Stromal cell of bone marrow (primary cell): ENCODE data around the gene TMEM51.

Experiments
- DNase-seq: peaks from one replicate; pipeline ENCODE4 v3.0.0-alpha.2; 2012; ENCODE audit warnings: low read depth

The TMEM51 gene

DNA sequence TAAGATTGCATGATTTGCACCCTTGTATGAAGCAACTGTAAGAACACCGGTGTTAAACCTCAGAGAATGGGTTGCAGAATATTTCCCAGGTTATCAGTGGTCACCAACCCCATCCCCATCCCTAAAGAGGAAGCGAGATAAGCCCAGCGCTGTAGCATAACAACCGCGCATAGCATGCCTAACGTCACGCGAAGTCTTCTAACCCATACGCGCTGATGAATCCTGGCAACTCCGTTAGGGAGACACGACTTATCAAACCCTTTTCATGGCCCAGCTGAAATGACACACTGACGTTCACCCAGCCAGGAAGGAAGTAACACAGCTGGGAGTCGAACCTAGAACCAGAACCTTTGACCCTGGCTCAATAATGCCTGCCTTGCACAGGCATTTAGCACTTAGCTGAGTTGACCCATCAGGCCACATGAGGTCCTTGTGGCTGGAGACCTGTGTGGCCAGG, 24.2 kb downstream of the TMEM51 start:
- no peak for DNase-seq

DNA sequence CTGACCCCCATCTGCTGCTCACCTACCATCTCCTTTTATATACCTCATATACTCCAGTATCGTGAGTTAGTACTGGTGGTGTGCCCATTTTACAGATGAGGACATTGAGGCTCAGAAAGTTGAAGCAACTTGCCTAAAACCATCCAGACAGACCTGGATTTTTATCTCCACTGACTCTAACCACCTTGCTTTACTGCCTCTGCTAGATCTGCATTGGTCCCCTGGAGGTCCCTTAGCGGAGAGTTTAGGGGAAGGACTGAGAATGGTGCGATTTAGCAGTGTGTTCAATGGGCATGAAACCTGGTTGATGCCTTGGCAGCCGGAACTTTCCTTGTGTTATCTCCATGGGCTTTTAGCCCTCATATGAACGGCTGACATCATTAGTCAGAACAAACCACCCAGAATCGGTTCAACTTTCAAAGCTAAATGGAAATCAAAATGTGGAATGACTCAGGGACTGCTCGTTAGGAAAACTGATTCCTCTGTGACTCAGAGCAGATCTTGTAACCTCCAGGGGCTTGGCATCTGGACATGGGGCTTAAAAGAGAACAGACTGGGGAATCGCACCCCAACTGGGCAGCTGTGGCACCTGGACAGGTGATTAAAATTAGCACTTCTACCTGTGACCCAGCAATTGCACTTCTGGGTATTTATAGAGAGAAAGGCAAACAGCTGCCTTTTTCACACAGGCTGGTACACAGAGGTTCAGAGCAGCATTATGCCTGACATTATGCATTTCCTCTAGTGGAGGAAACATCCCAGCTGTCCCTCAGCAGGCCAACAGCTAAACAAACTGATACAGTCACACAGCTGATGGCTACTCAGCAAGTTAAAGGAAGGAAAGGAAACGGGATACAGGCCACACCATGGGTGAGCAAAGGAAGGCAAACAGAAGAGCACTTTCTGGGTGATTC, 25.3 kb downstream of the TMEM51 start:
- DNase-seq, result peak; percentile 93

DNA sequence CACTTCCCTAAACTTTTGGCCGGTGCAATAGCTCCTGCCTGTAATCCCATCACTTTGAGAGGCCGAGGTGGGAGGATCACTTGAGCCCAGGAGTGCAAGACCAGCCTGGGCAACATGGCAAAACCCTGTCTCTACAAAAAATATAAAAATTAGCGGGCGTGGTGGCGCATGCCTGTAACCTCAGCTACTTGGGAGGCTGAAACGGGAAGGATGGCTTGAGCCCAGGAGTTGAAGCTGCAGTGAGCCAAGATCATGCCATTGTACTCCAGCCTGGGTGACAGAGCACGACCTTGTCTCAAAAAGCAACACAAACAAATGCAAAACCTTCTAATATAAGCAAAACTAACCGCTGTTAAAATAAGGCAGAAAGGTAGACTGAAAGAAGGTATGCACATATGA, 25.9 kb downstream of the TMEM51 start:
- DNase-seq, result no peak

DNA sequence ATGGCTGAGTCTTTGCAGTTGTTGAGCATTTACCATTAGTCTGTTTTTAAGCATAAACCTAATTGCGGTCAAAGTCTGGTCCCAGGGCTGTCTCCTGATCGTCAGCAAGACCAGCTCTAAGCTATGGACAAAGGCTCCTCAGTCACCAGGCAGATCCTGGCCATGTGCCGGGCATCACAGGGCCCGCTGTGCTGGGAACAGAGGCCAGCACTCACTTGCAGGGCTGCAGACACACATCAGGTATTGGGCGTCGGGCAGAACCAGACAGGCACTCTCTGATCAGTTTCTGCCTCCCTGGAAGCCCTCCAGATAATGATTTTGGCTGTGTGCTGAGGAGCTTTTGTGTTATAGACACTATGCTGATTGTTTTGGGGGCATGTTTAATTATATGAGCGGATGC, 26.6 kb downstream of the TMEM51 start:
- DNase-seq, result no peak

DNA sequence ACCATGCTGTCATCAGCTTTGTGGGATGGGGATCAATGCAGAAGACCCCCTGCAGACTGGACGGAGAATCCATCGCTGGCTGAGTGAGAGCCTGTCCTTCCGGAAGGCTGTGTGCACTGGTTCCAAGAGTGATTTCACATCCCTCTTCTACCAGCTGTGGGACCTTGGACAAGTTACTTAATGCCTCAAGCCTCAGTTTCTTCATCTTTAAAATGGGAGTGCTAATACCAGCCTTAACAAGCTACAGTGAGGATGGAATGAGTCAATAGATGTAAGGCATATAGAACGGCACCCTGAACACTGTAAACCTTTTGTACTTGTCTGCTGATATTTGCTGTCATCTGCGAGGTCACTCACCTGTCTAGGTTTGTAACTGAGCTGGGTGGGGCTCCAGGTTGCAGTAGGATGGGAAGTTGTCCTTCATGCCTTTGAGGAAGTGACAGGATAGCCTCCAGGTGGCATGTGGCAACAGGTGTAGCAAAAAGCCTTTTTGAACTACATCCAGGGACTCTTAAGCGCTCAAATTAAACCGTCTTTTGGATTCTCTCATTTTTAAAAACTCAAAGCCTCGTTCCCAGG, 27.5 kb downstream of the TMEM51 start:
- no peak for DNase-seq

DNA sequence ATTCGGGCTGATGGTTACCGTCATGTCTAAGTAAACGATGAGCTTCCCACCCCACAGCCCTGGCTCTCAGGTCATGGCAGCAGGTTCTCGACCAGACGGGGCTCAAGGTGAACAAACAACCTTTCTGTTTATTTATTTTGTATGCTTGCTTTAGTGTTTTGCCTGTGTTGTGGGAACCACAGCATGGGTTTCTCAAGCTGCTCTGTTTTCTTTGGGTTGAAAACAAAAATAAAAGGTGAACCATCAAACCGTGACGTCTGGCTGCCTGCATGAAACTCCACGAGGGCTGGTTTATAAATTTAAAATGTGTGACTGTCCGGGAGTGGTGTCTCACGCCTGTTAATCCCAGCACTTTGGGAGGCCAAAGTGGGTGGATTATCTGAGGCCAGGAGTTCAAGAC, 28.0 kb downstream of the TMEM51 start:
- DNase-seq, result no peak

DNA sequence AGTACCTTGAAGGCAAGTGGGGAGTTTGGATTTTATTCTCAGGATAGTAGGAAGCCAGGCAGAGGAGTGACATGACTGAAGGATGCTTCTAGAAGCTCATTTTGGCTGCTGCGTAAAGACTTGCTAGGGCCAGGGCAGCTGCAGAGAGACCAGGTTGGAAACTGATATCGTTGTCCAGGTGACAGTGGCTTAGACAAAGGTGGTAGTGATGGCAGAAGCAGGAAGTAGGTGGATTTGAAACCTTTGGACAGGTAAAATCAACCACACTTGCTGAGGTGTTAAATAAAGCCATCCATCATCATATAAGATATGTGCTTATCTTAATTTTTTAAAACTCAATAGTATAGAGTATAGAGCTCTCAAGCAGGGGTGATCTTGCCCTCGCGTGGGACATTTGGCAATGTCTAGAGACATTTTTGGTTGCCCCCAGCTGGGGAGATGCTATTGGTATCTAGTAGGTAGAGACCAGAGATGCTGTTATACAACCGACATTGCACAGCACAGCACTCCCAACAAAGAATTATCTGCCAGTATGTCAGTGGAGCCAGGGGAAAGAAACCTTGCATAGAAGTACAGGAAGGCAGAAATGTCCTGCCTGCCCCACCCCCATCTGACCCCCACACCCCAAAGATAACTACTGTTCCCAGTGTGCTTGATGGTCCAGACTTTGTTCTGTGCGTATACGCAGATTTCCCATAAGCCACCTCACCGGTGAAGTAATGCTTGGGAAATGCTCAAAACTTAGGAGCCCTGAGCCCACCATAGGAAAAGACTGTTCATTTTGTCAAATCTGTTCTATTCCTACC, 31.1 kb downstream of the TMEM51 start:
- DNase-seq, result no peak

DNA sequence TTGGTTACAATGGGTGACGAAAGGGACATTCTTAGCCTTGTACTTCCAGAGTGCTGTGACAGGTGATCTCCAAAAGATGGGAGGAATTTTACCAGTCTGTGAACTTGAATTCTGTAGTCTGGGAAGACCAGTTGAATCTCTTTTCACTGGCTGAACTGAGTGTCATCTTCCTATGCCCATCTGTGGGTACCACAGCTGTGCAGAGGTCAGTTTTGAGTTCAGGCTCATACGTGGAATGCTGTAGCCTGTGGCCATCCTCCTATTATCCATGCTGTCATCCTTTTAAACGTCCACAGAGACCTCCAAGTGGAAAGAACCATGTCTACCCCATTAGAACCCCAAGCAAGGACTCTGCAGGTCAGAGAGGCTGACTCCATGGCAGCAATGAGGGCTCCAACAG, 32.1 kb downstream of the TMEM51 start:
- DNase-seq, result no peak

DNA sequence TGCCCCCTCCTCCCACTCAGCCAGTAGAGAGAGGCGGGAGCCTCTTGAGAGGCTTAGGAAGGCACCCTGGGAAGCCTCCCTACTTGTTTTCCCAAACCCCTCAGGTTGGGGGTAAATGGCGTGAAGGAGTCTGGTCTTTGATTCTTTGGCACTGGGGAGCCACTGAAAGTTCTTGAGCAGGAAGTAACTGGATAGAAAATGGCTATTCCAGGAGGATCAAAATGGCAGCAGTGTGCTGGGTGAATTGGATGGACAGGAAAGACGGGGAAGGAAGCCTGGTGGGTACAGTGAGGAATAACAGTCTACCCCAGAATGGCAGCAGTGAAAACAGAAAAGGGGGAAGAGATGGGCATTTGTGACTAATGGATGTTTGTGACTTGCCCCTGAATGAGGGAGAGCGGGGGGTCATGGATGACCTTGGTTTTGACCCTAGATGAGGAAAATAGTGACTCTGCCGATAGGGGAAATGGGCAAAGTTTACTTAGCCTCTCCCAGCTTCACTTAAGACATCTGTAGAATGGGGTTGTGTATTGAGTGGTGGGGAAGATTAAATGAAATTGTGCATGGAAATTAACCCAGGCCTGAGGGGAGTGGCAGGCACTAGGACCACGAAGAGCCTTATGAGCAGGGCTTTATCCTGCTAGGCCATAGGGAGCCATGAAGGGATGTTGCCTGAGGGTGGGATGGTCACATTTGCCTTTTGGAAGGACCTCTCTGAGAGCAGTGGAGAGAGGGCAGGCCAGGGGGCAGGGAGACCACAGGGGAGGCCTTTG, 32.7 kb downstream of the TMEM51 start:
- DNase-seq, result no peak

DNA sequence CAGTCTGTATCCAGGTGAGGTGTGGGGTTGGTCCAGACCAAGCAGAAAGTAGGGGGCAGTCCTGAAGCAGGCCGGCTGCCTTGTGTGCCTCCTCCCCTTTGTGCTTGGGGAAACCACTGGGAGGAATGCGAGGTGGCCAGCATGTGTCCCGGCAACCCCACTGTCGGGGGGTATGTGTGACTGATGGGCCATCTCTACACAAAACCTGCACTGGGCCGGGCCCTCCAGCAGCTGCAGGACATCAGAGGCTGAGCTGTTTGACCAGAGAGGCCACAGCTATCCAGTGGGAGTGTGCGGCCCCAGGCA, 33.3 kb downstream of the TMEM51 start:
- DNase-seq, result no peak

DNA sequence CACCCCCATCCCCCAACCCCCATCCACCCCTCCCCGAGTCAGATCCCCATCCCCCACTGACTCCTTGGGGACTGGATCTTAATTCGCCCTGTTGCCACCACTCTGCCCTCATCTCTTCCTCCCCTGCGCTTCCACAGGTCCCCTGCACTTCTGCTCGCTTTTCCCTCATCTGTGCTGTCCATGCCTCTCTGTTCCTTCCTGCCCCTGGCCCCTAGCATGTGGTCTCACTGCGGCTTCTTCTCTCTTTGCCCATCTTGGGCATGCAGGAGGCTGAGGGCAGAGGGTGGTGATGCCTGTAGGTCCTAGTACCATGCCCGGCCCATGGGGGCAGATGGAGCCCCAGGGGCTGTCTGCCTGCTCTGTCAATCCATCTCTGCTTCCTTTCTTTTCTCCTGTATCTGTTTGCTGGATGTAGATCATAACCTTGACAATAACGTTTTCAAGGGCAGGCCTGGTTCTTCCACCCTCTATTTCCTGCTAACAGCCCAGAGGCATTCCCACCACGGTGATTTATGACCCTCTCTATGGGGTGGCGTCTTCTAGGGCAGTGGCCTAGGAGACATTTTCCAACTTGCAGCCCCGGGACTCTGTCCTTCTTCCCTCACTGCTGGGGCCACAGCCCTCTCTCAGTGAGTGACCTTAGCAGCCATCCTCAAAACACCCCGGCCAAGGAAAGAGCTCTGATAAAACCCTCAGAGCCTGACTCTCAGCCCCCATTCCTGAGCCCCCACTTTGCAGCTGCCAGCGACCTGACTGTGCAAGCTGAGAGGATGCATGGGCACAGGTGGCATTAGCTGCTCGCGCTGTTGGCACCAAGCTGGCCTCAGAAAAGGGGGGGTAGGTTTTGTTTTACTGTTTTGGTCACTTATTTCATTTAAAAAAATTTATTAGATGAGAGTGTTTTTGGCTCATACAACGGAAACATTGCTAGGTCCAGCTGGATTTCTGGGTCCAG, 33.9 kb downstream of the TMEM51 start:
- no peak for DNase-seq

DNA sequence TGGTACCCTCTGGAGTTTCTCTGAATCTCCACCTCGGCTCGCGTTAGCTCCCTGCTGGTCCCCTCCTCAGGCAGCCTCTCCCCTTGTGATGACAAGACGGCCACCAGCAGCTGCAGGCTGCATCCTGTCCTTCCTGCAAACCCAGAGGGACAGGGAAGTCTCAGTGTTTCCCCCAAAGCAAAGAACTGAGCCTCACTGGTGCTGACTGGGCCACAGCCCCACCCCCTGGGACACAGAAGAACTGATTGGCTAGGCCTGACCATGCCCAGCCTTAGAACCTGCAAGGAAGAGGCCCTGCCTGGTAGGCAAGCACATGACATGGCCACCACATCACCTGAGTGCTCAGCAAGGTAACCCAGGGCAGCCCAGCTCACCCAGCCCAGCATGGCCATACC, 34.6 kb downstream of the TMEM51 start:
- no peak for DNase-seq

DNA sequence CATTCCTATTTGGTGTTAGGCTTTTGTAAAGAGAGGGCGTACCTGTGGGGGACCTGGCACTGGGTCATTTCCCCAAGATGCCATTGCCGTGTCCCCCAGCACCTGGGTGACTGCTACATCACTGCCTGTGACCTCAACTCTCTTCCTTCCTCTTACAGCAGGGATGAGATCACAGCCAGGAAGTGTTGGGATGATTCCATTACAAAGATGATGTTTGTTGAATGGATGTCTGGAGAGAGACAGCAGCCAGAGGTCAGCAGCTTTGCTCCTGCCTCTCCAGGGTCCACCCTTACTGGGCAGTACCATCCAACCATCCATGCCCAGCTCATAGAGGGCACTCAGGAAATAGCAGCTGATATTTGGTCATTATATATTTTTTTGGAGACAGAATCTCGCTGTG, 35.1 kb downstream of the TMEM51 start:
- DNase-seq, result no peak

DNA sequence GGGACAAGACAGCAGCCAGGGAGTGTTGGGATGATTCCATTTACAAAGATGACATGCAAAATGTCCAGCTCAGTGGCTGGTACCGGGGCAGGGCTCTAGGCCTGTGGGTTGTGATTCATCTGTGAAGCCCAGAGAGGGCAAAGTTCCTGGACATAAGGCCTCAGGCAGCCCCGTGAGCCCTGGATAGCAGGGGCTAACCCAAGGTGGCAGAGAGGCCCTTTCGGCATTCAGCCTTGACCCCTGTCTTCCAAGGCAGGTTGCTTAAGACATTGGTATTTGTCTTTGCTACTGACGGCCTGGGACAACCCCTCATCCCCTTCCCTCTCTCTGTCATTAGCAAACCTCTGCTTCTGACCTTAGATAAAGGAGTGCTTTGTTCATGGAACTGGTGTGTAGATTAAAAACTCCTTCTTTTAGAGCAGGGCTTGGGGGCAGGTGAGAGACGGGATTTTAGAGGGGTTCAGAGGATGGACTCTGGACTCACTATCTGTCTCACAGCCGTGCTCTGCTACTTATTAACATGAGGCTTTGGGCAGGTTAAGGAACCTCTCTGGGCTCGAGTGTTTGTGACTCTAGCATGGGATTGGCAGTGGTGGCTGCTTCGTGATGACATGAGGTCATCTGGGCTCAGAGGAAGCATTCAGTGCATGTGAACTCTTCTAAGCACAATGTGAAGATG, 36.3 kb downstream of the TMEM51 start:
- DNase-seq, result no peak

DNA sequence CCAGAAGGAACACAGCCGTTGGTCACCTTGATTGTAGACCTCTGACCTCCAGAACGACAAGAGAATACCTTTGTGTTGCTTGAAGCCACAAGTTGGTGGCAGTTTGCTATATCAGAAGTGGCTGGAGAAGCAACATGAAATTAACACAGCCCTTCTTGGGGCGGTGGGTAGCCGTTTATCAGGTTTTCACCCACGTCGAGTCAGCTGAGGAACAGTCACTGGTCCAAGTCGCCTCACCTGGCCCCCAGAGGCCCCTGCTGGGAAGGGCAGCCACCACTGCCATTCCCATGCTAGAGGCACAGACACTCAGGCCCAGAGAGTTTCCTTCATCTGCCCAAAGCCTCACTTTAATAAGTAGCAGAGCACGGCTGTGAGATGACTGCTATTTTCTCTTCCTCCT, 37.7 kb downstream of the TMEM51 start:
- DNase-seq, result no peak

DNA sequence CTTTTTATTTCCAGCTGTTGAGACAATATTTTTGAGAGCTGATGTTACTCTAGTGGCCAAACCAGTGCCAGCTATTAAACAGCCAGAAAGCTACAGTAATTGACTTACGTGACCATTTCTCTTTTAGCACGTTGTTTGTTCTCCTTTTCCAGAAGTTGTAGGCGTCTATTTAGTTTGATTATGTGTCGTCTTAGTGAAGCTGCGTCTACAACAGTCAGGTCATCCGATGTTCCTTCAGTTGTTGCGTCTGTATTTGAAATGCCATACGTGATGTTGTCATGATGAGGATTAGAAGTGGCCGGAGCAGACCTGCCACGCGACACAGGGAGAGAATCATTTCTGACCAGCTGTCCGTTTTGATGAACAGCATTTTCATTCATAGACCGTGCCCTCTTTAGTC, 38.2 kb downstream of the TMEM51 start:
- DNase-seq, result no peak

DNA sequence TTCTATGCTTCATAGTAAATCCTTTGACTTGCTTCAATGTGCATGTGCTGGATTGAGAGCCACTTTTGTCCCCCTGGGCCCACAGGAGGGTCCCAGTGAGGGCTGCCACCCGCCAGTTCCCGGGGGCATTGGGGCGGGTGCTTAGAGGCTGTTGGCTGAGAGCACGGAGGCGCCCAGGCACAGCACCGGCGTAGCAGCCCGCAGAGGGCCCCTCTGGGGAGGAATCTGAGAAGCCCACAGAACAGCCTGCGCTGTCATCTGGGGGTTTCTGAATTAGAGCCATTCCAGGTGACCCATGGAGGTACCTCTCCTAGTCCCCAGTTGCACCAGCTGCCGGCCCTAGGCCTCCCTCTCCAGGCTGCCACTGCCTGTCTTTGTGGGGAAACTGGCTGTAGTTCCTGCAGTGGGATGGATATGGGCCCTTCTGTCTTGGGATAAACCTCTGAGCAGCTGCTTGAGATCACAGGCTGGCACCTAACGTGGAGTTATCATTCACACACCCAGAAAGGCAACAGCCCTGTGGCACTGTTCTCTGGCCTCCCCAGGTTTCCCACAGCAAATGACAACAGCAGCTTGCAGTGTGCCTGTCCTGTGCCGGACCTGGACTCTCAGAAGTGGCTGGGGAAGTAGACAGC, 39.5 kb downstream of the TMEM51 start:
- no peak for DNase-seq

DNA sequence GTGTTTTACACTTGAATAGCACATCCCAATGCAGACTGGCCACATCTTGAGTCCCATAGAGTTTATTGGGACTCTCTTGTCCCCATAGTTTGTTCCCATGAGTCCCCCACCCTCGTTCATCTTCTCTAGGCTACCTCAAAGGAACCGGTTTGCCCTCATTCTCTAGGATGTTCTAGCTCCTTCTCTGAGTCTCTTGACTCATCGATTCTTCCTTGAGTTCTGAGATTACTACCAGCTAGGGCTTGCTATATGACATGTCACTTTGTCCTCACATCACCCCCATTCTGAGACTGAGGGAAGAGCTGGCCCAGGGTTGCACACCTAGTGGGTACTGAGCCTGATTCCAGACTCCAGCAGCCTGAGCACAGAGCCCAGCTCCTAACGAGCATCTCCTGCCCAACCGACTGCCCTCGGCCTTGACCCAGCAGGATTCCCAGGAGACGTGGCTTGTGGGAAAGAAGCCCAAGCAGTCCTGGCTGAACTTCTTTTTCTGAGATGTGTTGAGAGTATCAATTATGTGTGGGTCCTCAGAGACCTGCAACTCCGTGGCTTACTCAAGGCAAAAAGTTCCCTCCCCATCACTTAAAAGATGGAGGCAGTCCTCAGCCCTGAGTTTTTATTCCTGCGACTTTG, 42.0 kb downstream of the TMEM51 start:
- DNase-seq, result no peak

DNA sequence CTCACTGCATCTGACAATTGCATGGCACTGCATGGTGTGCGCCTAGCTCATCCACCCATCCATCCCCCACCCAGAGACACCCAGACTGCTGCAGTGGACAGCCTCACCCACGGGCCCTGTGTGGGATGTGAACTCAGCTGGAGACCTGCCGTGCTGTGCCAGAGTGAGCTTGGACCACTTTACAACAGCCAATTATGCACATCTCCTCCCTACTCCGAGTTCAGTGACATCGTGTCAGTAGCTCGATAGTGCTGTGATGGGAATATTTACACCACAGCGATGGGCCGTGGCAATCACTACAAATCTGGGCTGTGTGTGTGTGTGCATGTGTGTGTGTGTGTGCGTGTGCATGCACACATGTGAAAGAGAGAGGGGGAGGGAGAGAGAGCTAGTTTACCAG, 42.5 kb downstream of the TMEM51 start:
- no peak for DNase-seq
